Globus pallidus (tissue), 1 donor: ENCODE results near the gene NOS1AP.
A peak's percentile ranks its signal among the peaks of the same experiment; 100 is the strongest.
"Not testable (repeated sequence)": the region's sequence is repeated elsewhere in the genome, so short reads cannot be mapped to it uniquely, and the experiment has no call there.

Experiments
- DNase-seq: peaks from one replicate; pipeline ENCODE4 v3.0.0-alpha.2; 2015; ENCODE audit warnings: low spot score

NOS1AP gene

GRCh38 chr1:162336621-162337285, 267.3 kb downstream of the NOS1AP start:
- no peak for DNase-seq

- no peak for DNase-seq
Measured at GRCh38 chr1:162342452-162342983, 273.0 kb downstream of the NOS1AP start.

GRCh38 chr1:162343470-162343869, 274.0 kb downstream of the NOS1AP start:
- DNase-seq = no peak

GRCh38 chr1:162347281-162347680, 277.8 kb downstream of the NOS1AP start:
- DNase-seq = no peak

GRCh38 chr1:162349635-162350330, 280.3 kb downstream of the NOS1AP start:
- DNase-seq = no peak

GRCh38 chr1:162351246-162351842, 281.9 kb downstream of the NOS1AP start:
- no peak for DNase-seq

GRCh38 chr1:162351874-162352273, 282.4 kb downstream of the NOS1AP start:
- DNase-seq = not testable (repeated sequence)

- DNase-seq = no peak
Measured at GRCh38 chr1:162353078-162353477, 283.6 kb downstream of the NOS1AP start.

- DNase-seq = no peak
Measured at GRCh38 chr1:162353702-162354101, 284.2 kb downstream of the NOS1AP start.

GRCh38 chr1:162357681-162358266, 288.3 kb downstream of the NOS1AP start:
- DNase-seq = peak; percentile 3

GRCh38 chr1:162358928-162359327, 289.4 kb downstream of the NOS1AP start:
- no peak for DNase-seq

GRCh38 chr1:162359523-162360236, 290.2 kb downstream of the NOS1AP start:
- no peak for DNase-seq

GRCh38 chr1:162360237-162360873, 290.9 kb downstream of the NOS1AP start:
- DNase-seq = no peak

- DNase-seq = no peak
Measured at GRCh38 chr1:162360874-162361260, 291.4 kb downstream of the NOS1AP start.

- no peak for DNase-seq
Measured at GRCh38 chr1:162361349-162361748, 291.9 kb downstream of the NOS1AP start.

- no peak for DNase-seq
Measured at GRCh38 chr1:162363823-162364222, 294.3 kb downstream of the NOS1AP start.

GRCh38 chr1:162364498-162364897, 295.0 kb downstream of the NOS1AP start:
- no peak for DNase-seq

GRCh38 chr1:162365284-162366020, 296.0 kb downstream of the NOS1AP start:
- no peak for DNase-seq

- DNase-seq = no peak
Measured at GRCh38 chr1:162366149-162366548, 296.7 kb downstream of the NOS1AP start.

GRCh38 chr1:162366671-162367070, 297.2 kb downstream of the NOS1AP start:
- DNase-seq = no peak

- no peak for DNase-seq
Measured at GRCh38 chr1:162367073-162367472, 297.6 kb downstream of the NOS1AP start.
